T1000 (cell line): ENCODE data around the gene DOCK1.

ENCODE experiments used
- DNase-seq: peaks from one replicate; lab custom pipeline; 2025; ENCODE audit warnings: mixed read lengths; lab: John Stamatoyannopoulos, UW

DOCK1 gene

DNA sequence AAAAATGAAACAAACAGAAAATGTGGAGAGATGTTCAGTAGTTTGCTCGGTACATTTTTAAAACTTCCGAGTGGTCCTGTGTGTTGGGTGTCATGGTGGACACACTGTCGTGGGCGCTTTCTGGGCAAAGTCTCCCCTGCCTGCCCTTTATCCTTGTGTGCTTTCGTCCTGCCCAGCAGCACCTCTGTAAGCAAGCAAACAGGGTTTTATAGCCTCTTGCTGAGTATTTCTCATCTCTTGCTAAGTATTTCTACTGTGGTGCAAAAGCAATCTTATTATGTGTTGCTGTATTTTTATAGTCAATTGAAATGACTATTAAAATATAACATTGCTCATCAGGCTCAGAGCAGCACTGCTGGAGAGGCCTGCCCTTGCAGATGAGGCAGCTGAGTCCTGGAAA is 48.7 kb downstream of the DOCK1 start:
- no peak for DNase-seq

DNA sequence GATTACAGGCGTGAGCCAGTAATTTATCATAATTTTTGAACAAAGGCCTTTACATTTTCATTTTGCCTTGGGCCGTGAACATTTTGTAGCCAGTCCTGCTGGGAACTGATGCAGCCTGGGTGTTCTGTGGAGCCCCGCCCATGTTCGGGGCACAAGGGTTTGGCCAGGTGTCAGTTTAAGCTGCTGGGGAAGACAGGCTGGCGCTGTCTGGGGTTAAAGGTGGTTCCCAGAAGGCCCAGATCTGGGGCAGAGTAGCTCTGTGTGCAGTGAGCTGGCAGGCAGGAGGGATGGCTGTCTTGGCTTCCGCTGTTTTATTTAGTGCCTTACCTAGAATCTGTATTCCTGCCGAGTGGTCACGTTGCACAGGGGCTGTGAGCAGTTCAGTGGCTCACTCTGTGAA is 50.2 kb downstream of the DOCK1 start:
- no peak for DNase-seq

DNA sequence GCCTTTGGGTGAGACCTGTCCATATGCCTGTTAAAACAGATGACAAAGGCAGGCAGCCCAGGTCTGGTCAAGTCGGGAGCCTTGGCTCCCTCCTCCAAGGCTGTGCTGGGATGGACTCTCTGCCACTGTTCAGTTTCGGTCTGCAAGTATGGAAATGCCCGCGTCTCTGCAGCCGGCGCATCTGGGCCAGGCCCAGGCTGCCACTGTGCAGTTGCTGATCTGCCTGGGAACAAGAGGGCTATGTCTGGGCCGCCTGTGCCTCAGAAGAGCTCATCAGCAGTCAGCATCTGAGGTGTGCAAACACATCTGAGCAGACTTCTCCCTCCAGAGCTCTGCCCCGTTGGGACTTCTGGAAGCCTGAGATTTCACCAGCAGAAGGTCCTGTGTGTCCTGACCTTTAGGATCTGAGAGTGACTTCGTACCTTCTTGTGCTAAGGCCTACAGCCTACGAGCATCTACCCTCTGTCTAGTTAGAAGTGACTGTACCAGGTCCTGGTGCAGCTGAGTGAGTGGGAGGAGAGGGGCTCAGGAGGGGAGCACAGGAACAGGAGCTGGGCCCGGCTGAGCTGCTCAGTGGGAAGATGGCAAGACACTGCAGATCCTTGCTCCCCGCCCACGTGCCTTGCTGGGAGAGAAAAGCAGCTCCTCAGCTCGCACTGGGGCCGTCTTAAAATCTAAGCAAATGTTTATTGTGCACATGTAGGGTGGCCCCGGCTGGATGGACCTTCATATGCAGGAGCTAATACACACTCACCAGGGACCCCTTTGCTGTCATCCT is 50.9 kb downstream of the DOCK1 start:
- DNase-seq: no peak

DNA sequence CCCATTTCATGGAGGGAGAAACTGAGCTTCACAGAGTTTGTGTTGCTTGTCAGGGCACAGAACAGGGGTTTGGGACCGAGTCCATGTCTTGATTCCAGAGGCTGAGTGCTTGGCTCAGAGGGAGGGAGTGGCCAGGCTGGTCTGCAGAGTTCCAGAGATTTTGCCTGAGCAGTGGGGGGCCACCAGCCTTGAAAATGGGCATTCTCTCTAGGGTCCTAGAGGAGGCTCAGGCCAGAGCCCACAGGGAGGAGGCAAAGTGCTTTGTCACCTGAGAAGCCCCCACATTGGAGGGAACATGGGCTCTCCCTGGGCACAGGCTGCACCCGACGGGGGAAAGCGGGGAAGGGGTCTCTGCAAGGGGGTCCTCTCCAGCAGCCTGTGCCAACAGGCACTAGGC is 51.5 kb downstream of the DOCK1 start:
- no peak for DNase-seq

DNA sequence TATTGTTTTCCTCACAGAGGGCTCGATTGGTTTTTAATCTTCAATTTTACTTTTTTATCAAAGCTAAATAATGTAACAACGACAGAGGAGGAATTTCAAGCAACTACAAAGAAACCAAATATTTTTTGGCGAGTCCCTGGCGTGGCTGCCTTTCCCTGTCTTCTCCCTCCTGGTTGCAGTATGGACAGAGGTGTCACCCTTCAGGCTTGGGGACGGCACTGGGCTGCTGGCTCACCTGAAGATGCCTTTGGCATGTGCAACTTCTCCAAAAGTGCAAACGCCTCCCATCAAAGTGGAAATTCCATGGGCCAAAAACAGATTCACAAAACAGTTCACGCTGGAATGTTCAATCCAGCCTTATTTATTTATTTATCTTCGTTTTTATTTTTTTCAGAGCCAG is 51.9 kb downstream of the DOCK1 start:
- DNase-seq: no peak

DNA sequence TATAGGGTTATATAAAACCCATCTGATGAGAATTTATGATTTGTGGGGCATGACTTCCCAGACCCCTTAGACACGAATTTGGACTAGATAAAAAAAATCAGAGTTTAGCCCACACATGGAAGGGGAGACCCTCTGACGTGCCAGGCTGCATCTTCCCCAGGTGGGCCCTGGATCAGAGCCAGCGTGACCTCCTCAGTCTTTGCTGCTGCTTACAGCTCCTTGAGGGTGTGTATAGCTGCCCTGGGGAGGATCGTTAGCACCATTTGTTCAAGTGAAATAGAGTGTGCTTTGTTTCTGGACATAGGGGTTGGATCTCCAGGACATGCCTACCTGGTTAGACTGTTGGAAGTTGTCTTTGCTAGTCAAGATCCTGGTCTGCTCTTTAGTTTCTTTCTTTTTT is 54.2 kb downstream of the DOCK1 start:
- DNase-seq: no peak

DNA sequence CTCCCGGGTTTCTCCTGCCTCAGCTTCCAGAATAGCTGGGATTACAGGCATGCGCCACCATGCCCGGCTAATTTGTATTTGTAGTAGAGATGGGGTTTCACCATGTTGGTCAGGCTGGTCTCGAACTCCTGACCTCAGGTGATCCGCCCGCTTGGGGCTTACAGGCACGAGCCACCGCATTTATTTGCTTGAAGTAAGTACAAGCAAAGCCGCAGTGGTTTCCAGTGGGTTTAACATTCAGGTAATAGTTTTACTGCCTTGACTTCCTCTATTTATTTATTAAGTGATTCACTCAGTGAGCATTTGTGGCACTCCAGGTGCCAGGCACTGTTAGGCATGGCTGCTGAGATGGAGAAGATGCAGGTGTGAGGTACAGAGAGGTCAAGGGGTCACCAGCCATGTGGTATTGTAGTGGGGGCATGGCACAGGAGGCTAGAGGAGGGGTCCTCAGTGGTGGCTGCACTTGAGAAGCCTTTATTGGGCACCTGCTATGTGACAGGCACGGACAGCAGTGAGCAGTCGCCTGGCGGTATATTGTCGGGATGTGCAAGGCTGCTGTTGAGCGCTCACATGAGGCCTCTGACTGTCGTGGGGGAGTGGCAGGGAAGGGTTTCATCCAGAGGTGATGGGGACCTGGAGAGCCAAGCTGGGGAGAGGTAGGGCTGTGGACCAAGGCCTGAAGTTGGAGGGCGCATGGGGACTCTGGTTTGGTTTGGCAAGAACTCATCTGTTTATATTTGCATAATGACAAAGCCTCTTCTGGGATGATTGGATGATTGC is 54.9 kb downstream of the DOCK1 start:
- no peak for DNase-seq

DNA sequence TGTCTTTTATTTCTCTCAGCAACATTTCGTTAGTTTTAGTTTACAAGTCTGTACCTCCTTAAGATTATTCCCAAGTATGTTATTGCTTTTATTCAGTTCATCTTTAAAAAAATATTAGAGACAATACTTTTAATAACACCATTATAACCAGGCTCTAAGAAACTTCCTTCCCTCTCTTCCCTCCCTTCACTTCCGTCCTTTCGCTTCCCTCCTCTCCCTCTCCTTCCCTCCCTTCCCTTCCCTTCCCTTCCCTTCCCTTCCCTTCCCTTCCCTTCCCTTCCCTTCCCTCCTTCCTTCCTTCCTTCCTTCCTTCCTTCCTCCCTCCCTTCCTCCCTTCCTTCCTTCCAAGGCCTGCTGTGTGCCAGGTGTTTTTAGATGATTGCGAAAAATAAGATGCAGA is 58.1 kb downstream of the DOCK1 start:
- no peak for DNase-seq

DNA sequence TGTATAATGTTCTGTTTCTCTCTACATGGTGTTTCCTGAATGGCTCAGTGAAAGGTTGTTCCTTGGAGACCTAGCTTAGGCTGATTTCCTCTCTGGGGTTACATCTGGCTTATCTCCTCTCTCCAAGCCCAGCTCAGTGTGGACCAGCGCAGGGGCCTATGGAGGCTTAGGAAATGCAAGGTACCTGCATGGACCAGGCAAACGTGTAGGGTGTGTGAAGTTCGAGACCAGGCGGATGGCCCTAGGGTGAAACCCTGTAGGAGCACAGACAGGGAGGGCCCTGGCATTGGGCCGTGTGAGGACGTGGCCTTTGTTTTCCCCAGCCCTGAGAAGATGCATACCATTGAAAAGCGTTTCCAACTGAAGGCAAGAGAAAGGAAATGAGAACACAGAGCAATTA is 59.0 kb downstream of the DOCK1 start:
- DNase-seq: no peak

DNA sequence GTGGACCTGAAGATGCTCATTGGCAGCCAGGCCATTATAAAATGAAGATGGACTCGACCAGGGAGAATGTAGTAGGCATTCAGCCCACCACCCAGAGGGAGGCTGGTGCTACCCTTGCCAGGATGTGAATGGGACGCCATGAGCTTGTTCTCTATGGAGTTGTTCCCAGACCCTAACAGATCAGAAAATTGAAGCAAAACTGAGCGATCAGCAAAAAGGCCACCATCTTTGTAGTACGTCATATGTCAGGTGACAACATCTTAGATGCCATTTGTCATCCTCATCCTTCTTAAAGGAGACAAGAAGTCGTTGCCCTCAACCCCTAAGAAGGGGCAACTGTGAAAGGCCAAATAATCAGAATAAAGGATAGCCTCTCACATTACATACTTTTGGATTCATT is 61.7 kb downstream of the DOCK1 start:
- no peak for DNase-seq

DNA sequence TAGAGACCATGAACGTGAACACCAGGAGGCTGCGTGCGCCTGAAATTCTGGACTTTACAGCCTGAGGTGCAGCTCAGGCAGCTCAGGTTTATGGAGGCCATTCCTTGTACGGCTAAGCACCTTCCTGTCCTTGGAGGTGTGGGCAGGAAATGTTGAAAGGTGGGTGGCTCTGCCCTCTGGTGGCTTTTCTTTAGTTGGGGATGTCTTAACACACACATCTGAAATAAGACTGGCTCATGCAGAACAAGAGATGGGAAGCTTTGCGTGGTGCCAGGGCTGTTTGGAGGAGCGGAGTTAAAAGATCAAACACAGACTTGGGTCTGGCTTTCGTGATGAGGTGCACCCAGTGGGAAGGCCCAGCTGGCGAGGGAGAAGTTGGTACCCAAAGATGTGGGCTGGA is 64.1 kb downstream of the DOCK1 start:
- DNase-seq: no peak

DNA sequence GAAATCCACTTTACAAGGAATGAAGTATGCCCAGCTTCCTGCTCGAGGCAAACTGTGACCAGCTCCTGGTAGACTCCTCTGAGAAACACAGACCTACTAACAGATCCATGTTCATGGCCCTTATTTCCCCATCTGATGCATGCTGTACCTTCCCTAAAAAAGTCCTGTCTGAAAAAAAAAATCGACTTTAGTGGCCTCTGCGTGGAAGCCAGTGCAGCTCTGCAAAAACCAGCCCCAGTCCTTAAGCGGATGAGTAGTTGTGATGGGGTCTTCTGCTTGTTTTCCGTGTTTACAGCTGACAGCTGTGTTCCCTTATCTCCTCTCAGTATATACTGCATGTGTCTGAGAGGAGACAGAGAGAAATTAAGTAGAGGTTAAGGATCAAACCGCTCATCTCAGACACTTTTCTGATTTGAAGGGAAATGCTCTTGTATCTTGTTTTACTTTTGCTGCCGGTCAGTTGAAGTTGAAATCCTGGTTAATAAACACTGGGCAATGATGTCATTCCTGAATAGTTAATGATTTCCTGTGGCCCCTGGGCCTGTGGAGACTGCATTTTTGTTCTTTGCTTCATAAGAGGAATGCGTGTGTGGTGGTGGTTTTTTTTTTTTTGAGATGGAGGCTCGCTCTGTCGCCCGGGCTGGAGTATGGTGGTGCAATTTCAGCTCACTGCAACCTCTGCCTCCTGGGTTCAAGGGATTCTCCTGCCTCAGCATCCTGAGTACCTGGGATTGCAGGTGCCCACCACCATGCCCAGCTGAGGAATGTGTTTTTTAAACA is 67.6 kb downstream of the DOCK1 start:
- peak; percentile 52 for DNase-seq

DNA sequence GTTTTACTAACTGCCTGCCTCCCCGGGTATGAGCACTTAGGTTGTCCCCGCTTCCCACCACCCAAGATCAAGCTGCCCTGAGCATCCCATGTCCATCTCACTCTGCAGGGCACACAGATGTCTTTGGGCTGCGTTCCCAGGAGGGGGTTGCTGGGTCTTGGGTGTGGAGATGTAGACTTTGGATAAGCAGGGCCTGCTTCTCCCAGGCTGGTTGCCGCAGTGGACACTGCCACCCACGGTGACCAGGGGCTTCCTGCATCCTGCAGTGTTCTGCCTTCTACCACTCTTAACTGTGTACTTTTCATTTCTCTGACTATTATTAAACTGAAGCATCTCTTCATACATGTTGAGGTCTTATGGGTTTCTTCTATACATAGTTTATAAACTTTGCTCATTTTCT is 70.0 kb downstream of the DOCK1 start:
- DNase-seq: no peak

DNA sequence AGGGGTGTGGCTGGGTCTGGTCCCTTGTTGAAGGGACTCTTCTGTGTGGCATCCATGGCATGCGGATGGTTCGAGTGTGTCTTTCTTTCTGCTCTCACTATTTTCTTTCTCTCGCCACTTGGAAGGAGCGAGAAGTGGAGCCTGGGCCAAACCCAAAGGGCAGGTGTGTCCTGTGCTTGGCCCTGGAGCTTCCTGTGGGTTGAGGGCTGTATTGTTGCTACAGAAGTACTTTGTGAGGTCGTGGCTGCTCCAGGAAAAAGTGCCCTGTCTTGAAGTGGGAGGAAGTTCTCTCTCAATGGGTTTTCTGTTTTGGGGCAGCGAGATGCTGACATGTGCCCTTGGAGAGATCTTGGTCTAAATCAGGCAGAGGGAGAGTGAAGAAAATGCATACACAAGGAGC is 72.0 kb downstream of the DOCK1 start:
- no peak for DNase-seq

DNA sequence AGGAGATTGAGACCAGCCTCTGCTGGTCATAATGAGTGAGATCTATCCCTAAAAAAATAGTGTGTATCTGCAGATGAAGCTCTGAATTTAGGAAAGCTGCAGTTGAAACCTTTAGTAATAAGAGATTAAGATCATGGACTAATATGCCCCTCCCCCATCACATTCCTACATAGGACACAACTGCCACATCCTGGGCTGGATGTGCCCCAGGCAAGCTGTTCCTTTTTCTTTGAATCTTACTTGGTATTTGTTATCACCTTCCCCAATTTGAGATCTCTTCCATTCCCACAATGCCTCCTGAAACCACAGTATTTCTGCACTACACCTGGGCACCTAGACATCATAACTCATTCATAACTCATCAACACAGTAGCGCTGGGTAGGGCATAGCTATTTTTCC is 74.1 kb downstream of the DOCK1 start:
- DNase-seq: no peak

DNA sequence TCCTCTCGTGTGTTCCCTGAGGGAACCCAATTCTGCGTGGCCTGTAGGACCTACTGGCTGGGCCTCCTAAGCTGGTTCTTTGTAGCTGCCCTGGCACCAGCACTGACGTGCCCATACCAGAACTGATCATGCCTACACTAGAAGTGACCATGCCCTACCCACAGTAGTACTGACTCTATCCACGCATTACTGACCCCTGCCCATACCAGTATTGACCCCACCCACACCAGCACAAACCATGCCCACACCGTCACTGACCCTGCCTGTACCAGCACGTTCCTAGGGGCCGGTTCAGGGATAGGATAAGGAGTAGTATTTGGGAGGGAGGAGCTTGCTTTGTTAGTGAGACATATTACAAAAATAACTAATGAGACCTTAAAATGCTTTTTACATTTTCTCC is 88.0 kb downstream of the DOCK1 start:
- DNase-seq: no peak

DNA sequence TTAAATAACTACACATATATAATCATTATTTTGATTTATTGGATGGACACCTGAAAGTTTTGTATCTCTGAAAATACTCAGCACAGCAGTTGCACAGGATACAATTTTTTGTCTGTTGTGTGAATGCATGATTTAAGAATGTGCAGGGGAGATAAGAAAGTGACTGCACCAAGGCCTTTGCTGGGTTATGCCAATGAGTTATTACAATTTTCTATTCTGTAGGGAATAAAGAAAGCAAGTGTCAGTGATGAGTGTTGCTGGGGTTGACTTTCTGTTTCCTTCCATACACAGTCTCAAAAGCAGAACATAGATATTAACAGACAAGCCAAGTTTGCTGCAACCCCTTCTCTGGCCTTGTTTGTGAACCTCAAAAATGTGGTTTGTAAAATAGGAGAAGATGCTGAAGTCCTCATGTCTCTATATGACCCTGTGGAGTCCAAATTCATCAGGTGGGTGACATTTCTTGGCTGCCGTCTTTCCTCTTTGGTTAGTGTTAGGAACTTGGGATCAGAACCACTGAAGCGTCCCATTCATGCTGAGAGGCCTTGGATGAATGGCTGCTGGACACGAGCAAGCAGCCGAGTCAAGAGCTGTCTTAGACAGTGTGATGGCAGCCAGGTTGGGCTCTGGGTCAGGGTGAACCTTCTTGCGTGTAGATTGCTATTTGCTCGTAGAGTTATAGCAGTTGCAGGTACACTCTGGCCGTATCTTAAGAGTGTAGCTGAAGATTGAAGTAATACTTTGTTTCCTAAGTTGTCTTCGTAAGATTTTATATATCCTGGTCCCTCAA is 92.8 kb downstream of the DOCK1 start:
- no peak for DNase-seq

DNA sequence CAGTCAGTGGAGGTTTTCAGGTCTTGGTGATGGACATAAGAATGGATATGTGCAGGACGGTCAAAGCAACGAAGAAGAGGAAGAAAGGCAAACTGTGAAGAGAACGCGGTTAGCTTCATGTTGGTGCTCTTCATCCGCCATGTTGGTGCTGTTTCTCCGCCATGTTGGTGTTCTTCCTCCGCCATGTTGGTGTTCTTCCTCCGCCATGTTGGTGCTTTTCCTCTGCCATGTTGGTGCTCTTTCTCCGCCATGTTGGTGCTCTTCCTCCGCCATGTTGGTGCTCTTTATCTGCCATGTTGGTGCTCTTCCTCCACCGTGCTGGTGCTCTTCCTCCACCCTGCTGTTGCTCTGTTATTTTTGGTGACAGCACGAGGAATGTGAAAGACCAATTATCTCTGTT is 95.4 kb downstream of the DOCK1 start:
- no peak for DNase-seq

DNA sequence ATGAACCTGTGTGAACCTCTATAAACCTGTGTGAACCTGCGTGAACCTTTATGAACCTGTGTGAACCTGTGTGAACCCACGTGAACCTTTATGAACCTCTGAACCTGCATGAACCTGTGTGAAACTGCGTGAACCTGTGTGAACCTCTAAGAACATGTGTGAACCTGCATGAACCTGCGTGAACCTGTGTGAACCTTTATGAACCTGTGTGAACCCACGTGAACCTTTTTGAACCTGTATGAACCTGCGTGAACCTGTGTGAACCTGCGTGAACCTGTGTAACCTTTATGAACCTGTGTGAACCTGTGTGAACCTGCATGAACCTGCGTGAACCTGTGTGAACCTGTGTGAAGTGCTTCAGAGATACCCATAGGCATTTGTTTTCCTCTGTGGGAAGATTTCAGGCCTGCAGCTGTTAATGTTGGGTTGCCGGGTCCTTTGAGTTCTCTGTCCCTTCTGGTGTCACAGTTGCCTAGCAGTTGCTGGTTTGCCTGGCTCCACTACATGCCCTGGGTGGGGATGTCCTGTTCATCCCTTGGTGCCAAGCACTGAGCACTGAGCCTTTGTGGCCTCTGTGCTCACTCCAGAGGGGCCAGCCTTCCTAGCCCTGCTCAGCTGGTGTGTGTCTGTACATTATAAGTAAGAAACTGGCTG is 97.9 kb downstream of the DOCK1 start:
- DNase-seq: no peak

DNA sequence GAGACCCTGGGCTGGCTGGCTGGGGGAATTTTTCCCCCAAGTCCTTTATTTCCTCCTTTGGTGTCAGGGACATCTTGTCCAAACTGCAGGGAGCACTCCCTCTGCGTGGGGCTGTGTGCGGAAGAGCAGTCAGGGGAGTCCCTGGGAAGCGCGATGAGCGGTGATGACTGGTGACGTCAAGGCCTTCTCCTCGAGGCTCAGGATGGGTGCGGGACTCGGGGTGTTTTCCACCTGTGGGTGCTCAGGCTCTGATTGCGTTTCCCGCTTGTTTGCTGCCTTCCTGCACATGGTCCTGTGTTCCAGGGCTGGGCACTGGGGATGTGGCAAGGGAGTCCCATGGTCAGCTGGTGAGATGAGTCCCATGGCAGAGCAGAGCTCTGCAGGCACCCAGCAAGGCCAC is 101.2 kb downstream of the DOCK1 start:
- DNase-seq: no peak

DNA sequence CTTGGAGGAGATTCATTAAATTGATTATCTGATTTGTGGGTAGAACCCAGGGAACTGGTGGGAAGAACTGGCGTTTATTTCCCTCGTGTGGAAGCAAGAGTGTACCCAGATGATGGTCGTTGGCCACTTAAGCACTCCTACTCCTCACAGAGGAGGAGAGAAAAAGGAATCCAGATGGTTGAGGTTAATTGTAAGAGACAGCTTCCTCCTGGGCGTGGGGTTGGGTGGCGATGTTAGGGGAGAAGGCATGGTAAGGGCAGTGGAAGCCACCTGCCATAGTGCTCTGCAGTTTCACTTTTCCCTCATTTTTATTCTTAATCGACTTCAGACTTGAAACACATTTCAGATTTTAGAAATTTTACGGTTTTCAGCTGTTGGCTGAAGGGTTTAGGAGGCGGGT is 104.1 kb downstream of the DOCK1 start:
- DNase-seq: no peak

DNA sequence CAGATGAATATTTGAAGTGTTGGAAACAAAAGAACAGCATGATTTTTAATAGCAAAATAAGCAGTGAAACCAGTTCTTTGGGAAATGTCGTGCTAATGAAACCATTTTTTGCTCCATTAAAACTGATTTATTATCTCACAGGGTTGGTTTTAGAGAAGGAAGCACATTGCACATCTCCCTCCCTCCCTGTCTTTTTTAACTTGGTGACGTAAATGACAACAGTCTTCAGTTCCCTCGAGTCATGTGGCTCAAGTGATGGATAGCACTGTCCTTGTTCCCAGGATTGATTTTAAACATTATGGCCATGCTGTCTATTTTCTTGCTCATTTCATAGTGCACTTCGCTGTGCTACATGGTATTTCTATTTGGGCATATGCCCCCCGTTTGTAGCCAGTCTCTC is 105.9 kb downstream of the DOCK1 start:
- no peak for DNase-seq
